ENCODE results near the gene SETDB2.

DNA sequence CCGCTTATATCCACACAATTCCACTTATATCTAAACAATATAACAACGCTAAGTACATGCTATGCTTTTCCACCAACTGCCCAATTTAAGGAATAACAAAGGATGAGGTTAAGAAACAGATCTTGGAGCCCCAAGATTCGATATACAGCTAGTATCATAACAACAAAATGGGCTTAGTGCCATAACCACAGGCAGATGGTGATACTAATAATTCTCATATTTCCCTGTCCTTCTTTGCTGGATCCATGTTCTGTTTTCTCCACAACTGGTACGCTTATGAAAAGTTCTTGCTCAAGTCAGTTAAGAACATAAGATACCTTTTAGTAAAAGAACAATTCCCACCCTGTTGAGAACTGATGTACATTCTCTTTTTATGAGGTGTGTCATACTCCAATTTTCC is 34.1 kb upstream of the SETDB2 start:
- TF ChIP-seq, protein P1, sequence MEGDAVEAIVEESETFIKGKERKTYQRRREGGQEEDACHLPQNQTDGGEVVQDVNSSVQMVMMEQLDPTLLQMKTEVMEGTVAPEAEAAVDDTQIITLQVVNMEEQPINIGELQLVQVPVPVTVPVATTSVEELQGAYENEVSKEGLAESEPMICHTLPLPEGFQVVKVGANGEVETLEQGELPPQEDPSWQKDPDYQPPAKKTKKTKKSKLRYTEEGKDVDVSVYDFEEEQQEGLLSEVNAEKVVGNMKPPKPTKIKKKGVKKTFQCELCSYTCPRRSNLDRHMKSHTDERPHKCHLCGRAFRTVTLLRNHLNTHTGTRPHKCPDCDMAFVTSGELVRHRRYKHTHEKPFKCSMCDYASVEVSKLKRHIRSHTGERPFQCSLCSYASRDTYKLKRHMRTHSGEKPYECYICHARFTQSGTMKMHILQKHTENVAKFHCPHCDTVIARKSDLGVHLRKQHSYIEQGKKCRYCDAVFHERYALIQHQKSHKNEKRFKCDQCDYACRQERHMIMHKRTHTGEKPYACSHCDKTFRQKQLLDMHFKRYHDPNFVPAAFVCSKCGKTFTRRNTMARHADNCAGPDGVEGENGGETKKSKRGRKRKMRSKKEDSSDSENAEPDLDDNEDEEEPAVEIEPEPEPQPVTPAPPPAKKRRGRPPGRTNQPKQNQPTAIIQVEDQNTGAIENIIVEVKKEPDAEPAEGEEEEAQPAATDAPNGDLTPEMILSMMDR (optimal IDR thresholded peaks at IDR 0.05 in 1 of 3, IDR thresholded peaks at IDR 0.05 in 1 of 3, conservative IDR thresholded peaks at IDR 0.05 in 1 of 3; ENCODE audit: extremely low read depth in 1 of 3, insufficient read depth in 2 of 3, low read length in 3 of 3): no peak
- TF ChIP-seq EZH2 (IDR thresholded peaks at IDR 0.05; ENCODE audit: low read length): no peak

Measured in keratinocyte (primary cell).